GM19463 (cell line): ENCODE data around the gene EPG5.
"Not testable (repeated sequence)": the region's sequence is repeated elsewhere in the genome, so short reads cannot be mapped to it uniquely, and the experiment has no call there.

ENCODE experiments used
- ATAC-seq: cut with Tn5 transposase; IDR thresholded peaks from one replicate; pipeline ENCODE4 v1.9.1; 2021; ENCODE audit warnings: mild to moderate bottlenecking, moderate library complexity; ENCODE audit not compliant: unreplicated experiment

EPG5 gene

GRCh38 chr18:45870419-45870818, 96.7 kb downstream of the EPG5 start:
- no peak for ATAC-seq

- no peak for ATAC-seq
Measured at GRCh38 chr18:45865466-45865865, 101.7 kb downstream of the EPG5 start.

GRCh38 chr18:45864081-45864480, 103.0 kb downstream of the EPG5 start:
- ATAC-seq, result no peak

- no peak for ATAC-seq
Measured at GRCh38 chr18:45863469-45863868, 103.7 kb downstream of the EPG5 start.

GRCh38 chr18:45861926-45862325, 105.2 kb downstream of the EPG5 start:
- ATAC-seq, result no peak

- no peak for ATAC-seq
Measured at GRCh38 chr18:45860971-45861370, 106.2 kb downstream of the EPG5 start.

- ATAC-seq, result no peak
Measured at GRCh38 chr18:45860492-45860891, 106.6 kb downstream of the EPG5 start.

- no peak for ATAC-seq
Measured at GRCh38 chr18:45859334-45859733, 107.8 kb downstream of the EPG5 start.

- ATAC-seq, result no peak
Measured at GRCh38 chr18:45856531-45856930, 110.6 kb downstream of the EPG5 start.

- no peak for ATAC-seq
Measured at GRCh38 chr18:45854036-45854586, 113.0 kb downstream of the EPG5 start.

- no peak for ATAC-seq
Measured at GRCh38 chr18:45852631-45853030, 114.5 kb downstream of the EPG5 start.

GRCh38 chr18:45851161-45851925, 115.8 kb downstream of the EPG5 start:
- ATAC-seq, result no peak

- ATAC-seq, result peak; percentile 54
Measured at GRCh38 chr18:45850021-45850420, 117.1 kb downstream of the EPG5 start.

GRCh38 chr18:45849529-45849928, 117.6 kb downstream of the EPG5 start:
- peak; percentile 49 for ATAC-seq

- not testable (repeated sequence) for ATAC-seq
Measured at GRCh38 chr18:45848643-45849042, 118.5 kb downstream of the EPG5 start.

- no peak for ATAC-seq
Measured at GRCh38 chr18:45847119-45847518, 120.0 kb downstream of the EPG5 start.

- no peak for ATAC-seq
Measured at GRCh38 chr18:45845410-45845809, 121.7 kb downstream of the EPG5 start.

GRCh38 chr18:45844938-45845337, 122.2 kb downstream of the EPG5 start:
- no peak for ATAC-seq

GRCh38 chr18:45843019-45843418, 124.1 kb downstream of the EPG5 start:
- ATAC-seq, result no peak

GRCh38 chr18:45841765-45842442, 125.2 kb downstream of the EPG5 start:
- no peak for ATAC-seq

GRCh38 chr18:45841060-45841764, 125.9 kb downstream of the EPG5 start:
- no peak for ATAC-seq
